Inflammatory macrophage treated with lipopolysaccharide for 1 hour (primary cell): ENCODE data around the gene FOSL2.

Experiments
- DNase-seq, 2 donors: peaks; one replicate each; pipeline ENCODE4 v3.0.0-alpha.2; 2020 to 2022

Gene FOSL2

DNA sequence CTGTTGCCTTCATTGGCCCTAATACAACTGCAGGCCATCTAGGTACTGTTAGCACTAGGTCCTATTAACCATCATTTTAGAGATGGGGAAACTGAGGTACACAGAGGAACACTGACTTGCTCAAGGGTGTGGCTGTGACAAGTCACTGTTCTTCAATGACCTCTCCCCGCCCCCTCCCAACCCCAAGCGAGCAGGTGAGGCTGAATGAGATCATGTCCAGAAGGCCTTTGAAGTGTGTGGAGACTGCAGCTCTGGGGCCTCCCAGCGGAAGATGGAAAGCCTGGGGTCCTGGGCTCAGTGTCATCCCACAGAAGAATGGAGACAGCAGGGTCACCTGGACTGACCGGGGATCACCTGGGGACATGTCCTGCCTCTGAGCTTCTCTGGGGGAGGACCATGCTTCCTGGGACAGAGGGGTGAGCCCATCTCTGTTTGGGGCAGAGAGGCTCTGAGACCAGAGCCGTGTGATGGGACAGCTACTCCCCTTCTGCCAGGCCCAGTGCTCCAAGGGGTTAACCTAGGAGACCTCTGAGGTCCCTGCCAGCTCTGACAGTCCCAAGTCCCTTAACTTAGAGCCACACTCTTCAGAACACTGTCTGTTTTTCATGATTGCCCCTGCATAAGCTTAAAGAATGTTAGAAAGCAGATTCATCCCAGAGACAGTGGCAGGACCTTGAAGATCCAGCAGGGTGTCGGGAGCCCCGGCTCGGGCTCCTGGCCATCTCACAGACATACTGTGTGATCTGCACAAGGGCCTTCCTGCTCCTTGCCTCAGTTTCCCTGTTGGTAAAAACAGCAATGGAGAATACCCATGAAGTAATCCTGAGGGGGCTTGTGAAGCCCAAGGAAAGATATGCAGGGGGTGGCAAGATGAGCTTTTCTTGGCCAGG, 16.7 kb upstream of the FOSL2 start:
- no peak for DNase-seq

DNA sequence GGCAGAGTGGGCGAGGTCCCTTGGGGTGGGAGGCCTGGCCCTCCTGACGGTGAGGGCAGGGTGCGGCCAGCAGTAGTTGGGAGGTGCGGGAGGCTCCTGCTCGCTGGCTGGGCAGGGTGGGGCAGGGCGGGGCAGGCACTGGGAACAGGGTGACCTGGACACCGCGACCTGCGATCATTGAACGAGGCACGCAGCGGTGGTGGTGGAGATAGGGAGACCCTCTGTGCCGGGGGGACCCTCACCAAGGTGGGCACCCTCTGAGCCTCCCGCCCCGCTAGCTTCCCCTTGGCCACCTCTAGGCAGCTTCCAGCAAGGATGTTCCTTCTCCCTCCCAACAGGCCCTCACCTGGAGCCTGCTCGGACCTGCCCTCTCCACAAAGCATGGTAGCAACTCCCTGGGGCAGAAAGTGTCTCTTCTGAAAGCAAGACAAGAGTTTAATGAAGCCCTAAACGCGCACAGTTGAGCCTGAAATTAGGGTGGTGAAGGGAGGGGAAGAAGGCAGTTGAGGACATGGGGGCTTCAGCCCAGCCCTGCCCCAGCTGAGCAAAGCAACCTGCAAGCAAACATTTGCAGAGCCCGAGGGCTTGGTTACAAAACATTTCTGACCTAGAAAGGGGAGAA, 15.4 kb upstream of the FOSL2 start:
- no peak for DNase-seq

DNA sequence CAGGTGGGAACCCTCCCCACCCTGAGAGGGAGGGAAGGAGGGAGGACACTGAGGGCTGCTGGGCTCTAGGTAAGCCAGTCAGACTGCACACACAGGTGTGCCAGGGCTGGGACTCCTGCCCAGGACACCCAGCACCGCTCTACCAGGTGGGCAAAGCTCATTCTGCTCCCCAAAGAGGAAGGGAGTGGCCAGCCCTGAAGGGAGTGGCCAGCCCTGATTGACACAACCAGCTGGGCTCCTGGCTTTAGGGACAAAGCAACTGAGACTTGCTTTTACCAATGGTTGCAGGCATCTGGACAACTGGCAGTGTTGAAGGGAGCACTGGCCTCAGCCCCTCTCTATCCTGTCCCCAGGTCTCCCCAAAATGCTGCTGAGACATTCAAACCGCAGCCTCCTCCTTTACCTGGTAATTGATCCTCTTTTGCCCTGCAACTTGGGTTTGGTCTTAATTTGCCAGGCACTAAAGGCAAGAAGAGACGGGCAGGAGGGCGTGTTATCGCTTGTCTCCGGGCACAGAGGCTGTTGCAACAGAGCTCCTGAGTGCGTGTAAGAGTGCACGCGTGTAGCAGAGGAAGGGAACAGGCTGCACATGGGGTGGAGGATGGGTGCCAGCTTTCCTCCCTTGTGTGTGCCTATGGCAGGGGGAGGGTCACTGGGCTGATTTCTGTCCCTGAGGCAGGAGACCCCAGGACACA, 14.5 kb upstream of the FOSL2 start:
- no peak for DNase-seq

DNA sequence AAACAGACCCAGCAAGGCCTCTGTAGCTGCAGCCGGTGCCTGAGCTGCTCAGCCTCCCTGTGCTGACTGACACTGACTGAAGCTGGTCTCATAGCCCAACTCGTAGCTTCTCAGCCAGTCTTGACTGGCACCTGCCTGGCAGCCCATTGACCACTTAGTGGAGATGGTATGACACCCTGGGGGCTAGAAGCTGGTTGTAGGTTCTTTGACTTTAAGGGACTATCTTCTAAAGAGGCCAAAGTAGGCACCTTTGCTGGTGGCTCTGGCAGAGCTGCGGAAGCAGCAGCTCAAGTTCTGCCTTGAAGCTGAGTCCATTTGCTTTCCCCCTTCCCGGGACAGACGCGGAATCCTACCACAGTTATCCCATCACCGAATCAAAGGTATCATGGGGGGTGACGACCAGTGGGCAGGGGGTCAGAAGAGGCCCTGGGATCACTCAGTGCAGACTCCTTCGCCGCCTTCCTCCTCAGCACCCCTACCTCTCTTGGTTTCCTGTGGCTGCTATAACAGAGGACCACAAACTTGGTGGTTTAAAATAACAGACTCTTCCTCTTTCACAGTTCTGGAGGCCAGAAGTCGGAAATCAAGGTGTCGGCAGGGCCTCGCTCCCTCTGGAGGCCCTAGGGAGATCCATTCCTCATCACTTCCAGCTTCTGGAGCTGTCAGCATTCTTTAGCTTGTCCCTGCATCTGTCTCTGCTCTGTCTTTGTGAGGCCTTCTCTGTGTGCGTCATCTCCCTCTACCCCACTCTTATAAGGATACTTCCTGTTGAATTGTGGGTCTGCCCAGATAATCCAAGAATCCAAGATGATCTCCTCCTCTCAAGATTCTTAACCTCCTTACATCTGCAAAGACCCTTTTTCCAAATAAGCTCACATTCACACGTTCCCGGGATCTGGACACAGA, 13.7 kb upstream of the FOSL2 start:
- DNase-seq, result no peak

DNA sequence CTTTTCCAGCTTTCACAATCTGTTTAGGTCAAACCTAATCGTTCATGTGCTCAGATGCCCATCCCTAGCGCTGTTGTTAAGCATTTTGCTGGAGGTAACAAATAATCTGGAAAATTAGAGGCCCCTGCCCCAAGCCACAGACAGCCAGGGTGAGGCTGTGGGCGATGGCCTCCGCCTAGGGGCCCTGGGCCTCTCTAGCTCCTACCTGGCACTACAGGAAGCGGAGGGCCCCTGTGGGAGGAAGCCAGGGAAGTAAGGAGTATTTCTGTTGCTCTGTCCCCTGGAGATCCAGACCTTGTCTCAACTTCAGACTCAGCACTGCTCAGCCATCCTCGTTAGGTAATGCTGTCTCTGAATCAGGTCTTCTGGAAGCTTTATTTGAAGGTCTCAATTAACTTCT, 12.4 kb upstream of the FOSL2 start:
- DNase-seq, result no peak

DNA sequence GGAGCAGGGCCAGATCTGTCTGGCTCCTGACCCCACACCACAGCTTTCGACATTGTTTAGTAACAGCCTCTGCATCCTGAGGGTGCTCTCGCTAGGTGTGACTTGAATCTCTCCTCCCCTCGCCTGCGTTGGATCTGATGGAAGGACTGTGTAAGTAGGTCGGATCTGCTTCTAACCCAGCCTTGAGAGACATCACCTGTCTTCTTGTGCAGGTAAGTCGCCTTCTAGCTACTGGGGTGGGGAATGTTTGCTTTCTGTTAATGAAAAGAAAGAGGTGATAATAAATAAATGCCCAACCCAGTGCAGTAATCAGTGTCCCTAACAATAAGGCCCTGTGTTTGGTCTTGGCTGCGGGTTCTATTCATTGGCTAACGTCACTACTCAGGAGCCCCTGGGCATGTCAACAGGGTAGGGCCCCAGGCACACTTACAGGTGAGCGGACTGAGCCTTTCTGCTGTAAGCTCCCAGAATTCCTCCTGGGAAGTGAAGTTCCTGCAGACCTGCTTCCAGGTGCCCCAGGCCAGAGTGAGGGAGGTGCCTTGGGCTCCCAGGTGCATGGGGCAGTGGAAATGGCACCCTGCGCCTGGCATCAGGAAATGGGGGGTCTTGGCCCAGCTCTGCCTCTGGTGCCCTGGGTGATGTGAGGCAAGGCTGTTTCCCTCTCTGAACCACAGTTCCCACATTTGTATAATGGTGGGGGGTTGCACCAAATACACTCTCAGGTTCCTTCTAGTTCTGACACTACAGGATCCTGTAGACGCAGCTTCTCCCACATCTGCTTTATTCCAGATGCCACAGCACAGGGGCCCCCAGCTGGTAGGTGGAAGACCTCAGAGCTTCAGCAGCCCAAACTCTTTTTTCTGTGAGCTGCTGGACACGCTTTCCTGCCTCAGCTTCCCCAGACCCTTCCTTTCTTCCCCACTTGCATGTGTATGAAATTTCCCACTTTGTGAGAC, 11.2 kb upstream of the FOSL2 start:
- no peak for DNase-seq

DNA sequence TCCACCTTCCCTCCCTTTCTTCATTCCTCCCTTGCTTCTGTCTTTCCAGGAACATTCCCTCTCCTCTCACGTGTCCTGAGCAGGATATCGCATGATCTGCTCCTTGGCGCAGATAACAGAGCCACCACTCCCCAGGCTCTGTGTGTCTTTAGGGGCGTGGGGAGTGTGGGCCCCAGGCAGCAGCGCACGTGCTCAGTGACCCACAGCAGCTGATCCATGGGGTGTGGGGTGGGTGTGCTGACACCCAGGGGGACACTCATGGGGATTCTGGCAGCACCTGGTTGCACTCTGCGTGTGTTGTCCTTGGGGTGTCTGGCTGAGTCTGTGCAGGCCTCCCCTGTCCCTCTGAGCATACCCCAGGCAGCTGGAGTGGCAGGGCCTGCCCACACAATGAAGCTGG, 9.9 kb upstream of the FOSL2 start:
- DNase-seq, result no peak

DNA sequence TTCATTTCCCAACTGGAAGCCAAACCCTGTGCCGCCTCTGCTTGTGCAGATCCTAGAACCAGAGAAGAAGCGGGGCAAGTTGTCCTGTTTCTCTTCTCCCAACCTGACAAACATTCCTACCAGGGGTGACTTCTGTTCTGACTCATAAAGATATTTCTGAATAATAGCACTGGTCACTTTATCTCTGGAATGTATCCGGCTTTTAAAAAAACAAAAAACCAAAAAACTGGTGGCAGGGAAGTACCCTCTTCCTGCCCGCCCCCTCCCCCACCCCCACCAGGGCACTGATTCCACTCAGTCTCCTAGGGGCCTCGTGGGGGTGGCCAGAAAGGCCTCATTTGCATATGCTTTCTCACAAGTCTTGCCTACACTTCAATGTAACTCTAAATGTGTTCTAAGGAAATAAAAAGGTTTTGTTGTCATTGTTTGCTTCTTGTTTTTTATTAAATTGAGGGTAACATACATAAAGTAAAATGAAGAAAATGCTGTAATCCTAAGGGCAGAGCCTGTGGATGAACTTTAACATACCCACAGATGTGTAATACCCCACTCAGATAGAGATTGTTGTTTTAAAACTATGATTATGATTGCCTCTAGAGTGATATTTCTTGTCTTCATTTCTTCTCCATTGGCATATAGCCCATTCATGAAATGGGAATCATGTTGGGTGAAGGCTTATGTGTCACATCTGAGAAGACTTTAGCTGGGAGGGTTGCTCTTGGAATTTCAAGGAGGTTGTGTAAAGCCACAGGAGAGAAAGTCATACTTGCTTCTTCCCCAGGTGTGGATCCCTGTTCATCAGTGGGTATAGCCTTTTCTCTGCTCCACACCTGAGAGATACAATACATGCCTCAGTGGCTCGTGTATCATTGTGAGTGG, 5.3 kb upstream of the FOSL2 start:
- no peak for DNase-seq

DNA sequence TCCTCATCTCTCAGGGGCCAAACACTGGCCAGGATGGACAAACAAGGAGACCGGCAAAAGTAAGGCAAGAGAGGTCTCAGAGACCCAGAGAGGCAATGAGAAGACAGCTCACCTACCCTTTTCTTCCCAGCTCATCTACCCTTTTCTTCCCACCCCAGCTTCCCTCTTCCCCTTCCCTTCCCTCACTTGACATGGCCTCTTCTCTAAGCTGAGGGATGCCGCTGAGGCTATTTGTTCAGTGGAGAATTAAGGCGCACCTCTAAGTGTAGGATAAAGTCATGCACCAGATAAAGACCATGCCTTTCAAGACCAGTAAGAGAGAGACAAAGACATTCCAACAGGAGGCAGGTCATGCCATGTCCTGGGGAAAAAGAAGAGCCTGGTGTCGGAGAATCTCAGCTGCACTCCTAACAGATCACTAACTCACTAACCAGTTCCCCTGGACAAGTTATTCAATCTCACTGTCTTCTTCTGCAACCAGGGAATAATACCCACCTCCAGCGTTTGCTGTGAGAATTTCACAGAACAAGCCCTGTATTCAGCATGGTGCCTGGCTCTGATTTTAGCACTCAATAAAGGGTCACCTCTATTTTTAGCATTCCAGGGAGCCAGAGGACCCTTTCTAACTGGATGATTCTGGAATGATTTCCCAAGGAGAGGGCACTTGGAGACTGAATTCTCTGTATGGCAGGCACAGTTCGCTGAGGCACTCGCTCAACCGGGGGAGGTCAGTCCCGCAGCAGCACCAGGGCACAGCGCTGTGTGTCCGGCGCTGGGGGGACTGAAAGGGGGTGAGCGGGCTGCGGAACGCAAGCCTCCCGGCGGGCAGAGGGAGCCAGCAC, 3.0 kb upstream of the FOSL2 start:
- DNase-seq, result no peak

DNA sequence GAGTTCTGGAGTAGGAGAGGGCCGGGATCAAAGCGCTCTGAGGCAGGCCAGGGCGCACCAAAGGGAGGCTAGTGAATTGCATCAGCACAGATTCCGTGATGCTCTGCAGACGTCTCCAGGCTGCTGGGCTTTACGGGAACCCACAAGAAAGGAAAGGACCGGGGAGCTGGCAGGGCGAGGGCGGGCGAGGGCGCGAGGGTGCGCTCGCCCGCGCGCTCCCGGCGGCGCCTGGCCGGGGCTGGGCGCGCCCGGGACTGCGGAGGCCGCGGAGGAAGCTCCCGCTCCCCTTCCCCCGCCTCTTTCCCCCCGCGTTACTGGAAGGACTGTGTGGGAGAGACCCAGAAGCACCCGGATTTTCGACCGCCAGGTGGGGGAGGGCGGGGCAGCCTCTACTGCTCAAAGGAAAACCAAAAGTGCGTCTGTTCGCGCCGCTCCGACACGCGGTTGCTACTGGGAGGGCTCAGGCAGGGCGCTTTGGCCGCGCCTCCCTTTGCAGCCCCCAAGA, 2.4 kb upstream of the FOSL2 start:
- peak; percentile 67 to 75 for DNase-seq

DNA sequence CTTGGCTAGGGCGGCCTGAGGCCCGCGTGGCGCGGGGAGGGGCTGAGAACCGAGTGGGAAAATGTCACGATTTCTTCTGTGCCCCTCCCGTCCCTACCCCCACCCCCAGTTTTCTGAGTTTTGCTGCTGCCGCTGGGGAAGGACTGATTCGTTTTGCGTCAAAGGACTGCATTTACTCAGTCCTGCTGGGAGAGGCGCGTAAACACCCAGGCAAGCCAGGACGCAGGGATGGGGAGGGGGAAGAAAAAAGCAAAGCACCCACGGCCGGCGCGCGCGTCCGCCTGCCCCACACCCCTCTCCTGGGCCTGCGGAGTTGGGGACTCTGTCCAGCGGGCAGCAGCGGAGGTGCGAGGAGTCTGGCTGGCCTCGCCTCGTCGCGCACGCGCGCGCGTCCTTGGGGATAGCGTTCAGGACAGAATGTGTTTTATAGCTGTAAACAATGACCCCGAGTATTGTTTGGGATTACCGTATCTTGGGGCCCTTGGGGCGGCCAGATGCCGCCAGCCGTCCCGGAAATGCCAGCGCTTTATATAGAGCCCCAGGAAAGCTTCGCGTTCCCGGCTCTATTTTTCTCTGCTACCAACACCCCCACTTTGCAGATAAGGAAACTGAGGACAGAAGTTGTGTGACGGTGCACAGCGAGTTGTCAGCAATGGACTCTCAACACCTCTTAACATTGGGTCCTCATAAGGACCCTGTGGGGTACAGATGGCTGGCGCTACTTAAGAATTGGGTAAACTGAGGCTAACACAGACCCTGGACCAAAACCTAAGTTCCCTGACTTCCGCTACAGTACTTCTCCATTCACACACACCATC, 1.7 kb upstream of the FOSL2 start:
- DNase-seq, result peak in 1 of 2 donors; percentile 30

DNA sequence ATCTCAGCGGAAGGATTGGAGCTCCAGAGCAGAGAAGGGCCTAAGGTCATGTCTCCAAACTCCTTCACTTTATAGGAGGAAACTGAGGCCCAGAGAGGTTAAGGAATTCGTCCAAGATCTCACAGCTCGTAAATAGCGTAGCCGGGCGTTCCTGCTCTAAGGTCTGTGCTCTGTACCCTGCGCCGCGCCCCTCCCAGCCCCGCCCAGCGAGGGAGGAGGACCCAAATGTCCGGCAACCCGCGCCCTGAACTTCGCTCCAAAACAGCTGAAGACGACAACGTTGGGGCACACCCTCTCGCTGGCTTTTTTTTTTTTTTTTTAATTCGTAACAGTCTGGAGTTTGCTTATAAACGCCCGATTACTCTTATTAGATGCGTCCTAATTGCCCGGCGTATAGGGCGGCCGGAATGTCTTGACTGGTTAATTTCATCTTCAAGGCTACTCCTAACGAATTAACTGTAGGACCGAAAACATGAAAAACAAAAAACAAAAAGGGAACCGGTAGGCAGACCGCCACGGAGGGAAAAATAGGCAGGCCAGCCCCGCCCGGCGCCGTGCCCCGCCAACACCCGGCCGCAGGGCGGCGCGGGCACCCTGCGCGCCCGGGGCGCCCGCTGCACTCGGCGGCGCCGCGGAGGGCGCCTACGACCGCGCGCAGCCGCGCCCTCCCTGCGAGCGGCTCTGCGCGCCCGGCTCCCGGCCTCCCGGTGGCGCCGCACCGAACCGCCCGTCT, 928 bp upstream of the FOSL2 start:
- DNase-seq, result peak; percentile 64 to 76

DNA sequence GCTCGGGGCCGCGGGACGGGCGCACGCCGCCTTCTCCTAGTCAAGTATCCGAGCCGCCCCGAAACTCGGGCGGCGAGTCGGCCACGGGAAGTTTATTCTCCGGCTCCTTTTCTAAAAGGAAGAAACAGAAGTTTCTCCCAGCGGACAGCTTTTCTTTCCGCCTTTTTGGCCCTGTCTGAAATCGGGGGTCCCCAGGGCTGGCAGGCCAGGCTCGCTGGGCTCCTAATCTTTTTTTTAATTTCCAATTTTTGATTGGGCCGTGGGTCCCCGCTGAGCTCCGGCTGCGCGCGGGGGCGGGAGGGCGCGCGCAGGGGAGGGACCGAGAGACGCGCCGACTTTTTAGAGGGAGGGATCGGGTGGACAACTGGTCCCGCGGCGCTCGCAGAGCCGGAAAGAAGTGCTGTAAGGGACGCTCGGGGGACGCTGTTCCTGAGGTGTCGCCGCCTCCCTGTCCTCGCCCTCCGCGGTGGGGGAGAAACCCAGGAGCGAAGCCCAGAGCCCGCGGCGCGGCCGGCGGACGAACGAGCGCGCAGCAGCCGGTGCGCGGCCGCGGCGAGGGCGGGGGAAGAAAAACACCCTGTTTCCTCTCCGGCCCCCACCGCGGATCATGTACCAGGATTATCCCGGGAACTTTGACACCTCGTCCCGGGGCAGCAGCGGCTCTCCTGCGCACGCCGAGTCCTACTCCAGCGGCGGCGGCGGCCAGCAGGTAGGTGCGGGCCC, 617 bp downstream of the FOSL2 start:
- peak; percentile 64 to 65 for DNase-seq

DNA sequence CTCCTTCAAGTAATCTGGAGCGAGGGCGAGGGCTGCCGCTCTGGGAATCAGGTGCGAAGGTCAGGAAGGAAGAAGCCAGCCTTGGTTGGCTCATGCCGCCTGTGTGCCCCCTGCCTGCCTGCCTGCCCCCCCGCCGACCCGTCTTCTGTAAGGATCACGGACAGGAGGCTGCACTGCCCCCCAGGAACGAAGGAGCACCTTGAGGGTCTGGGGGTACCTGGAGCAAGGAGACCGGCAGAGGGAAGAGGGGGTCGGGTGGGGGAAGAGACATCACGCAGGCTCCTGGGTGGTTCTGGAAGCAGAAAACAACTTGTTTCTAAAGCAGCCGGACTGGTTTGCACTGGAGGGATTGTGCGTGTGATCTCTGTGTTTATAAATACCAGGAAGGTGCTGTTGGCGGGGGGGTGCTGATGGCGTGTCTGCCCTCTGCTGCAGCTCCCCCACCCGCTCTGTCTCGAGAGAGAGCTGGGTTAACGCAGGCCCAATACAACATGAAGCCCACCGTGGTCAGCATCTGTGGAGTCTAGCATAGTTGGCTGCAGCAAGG, 1.7 kb downstream of the FOSL2 start:
- no peak for DNase-seq

DNA sequence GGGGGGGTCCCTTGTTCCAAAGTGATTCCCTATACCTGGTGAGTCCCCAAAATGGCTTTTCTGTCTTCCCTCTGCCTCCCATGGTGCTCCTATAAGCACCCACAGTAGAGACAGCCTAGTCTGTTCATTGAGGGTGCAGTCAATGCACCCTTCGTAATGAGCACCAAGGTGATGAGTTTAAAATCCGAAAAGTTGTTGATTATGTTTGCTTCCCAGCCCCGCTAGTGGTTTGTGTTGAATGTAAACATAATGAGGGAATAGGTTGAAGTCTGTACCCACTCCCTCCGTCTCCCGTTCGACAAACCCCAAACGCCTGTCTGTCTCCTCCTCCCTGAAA, 2.3 kb downstream of the FOSL2 start:
- DNase-seq, result no peak

DNA sequence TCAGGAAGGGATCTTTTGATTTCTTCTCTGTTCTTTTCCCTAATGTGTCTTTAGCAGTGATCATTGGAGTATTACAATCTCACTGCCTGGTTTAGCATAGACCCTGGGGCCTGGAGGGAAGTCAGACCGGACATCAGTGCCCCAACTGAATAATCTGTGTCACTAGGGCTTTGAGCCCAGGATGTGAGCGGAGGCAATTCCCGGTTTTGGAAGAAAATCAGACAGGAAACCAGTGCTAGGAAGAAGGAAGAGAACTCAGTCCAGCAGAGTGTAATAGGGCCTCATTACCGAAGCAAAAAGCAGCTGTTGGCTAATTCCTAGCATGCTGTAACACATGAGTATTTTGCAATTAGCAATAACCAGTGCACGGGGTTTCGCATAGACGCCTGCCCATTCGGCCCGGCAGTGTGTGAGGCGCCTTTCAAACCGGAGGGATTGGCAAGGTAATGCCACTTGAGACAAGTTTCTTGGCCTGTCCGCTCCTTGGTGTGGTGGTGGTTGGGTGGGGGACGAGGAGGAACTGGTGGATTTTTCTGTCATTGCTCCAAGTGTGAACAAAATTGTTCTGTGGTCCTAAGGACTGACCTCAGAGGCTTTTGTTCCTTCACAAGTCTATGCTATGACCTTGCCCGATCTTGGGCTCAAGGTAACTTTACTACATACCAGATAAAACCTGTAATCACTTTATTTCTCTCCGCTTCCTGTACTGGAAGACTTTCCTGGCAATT, 2.8 kb downstream of the FOSL2 start:
- DNase-seq, result peak; percentile 85 to 90
